Muscle layer of duodenum (tissue), 2 donors: ENCODE measurements around the gene DOCK2.

Experiments
- H3K27ac ChIP-seq: one replicate; pipeline ENCODE4 v1.7.0; 2013; ENCODE audit warnings: mild to moderate bottlenecking, low read length
- H3K27me3 ChIP-seq: one replicate; pipeline ENCODE4 v1.7.0; 2013; ENCODE audit warnings: low read depth, mild to moderate bottlenecking, control low read depth, low read length
- H3K36me3 ChIP-seq, 2 donors: one replicate each; pipeline ENCODE4 v1.7.0; 2013; ENCODE audit warnings: low read length in 2 of 2, control low read depth in 1 of 2, mild to moderate bottlenecking in 1 of 2; ENCODE audit not compliant: insufficient read depth in 2 of 2, control insufficient read depth in 1 of 2
- H3K4me1 ChIP-seq, 2 donors: one replicate each; pipeline ENCODE4 v1.7.0; 2013; ENCODE audit warnings: low read length in 2 of 2, mild to moderate bottlenecking in 2 of 2, control low read depth in 1 of 2, moderate library complexity in 1 of 2; ENCODE audit not compliant: insufficient read depth in 2 of 2, control insufficient read depth in 1 of 2
- H3K4me3 ChIP-seq, 2 donors: one replicate each; pipeline ENCODE4 v1.7.0; 2013; ENCODE audit warnings: low read length in 2 of 2, low read depth in 1 of 2, mild to moderate bottlenecking in 1 of 2
- H3K9me3 ChIP-seq, 2 donors: one replicate each; pipeline ENCODE4 v1.7.0; 2013; ENCODE audit warnings: low read length in 2 of 2, control low read depth in 1 of 2, mild to moderate bottlenecking in 1 of 2; ENCODE audit not compliant: control insufficient read depth in 1 of 2
- donor health status: healthy.

DOCK2 gene

GRCh38 chr5:170038241-170038640 is 401.2 kb downstream of the DOCK2 start:
- H3K4me3 ChIP-seq = no peak overlapping the region
- no peak overlapping the region for H3K27ac ChIP-seq
- no peaks in the 10 kb centered on the region for H3K27me3 ChIP-seq
- H3K4me1 ChIP-seq = no peaks in the 10 kb centered on the region
- no peaks in the 10 kb centered on the region for H3K9me3 ChIP-seq
- H3K36me3 ChIP-seq = peaks cover 0 to 8% of the 10 kb centered on the region in 2 donors

GRCh38 chr5:170039830-170040229 is 402.8 kb downstream of the DOCK2 start:
- Histone ChIP-seq H3K27me3 (no peaks in the 10 kb centered on the region), H3K9me3 (no peaks in the 10 kb centered on the region), H3K27ac (no peak overlapping the region), H3K4me3 (no peak overlapping the region), H3K36me3 (peaks cover 0 to 11% of the 10 kb centered on the region in 2 donors), H3K4me1 (no peaks in the 10 kb centered on the region)

DNA sequence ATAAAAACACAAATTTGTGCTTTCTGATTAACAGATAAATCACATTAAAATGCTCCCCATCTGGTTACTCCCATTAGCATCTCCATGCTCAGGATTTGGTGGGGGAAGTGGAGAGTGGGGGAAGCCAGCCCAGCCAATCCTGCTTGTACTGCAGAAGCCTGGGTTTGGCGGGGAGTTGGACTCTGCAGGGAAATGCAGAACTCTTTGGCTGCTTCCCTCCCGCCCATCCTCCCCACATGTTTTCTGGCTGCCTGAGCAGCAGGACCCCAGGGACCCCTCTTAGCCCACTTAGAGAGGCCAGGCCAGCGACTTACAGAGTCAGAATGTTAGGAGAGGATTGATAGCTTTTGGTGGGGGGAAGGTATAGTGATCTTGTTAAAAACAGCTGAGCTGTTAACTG is 409.2 kb downstream of the DOCK2 start:
- no peaks in the 10 kb centered on the region for H3K4me1 ChIP-seq
- peaks cover 4 to 15% of the 10 kb centered on the region in 2 donors for H3K36me3 ChIP-seq
- H3K4me3 ChIP-seq = no peak overlapping the region
- H3K27me3 ChIP-seq = no peaks in the 10 kb centered on the region
- H3K27ac ChIP-seq = no peak overlapping the region
- H3K9me3 ChIP-seq = no peaks in the 10 kb centered on the region

GRCh38 chr5:170049713-170050112 is 412.6 kb downstream of the DOCK2 start:
- Histone ChIP-seq H3K27ac (no peak overlapping the region), H3K4me1 (no peaks in the 10 kb centered on the region), H3K27me3 (no peaks in the 10 kb centered on the region), H3K36me3 (peaks cover 4 to 9% of the 10 kb centered on the region in 2 donors), H3K4me3 (no peak overlapping the region), H3K9me3 (no peaks in the 10 kb centered on the region)

DNA sequence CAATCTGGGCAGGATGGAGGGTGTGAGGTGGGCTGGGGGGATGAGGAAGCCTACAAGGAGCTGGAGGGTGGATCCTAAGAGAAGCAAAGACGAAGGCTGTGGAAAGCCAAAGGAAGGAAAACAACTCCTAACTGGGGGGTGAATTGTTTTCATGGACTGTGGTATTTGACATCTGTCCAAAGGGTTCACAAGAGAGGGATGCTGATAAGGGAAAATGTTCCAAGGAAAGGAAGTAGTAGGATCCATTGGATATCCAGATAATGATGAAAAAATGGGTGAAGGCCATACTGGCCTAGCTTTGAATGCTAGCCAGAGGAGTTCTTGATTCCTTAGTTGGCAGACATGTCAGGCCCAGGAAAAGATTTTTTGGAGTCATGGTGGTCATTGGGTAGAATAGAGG is 416.8 kb downstream of the DOCK2 start:
- H3K27ac ChIP-seq = no peak overlapping the region
- H3K4me1 ChIP-seq = no peaks in the 10 kb centered on the region
- no peaks in the 10 kb centered on the region for H3K27me3 ChIP-seq
- H3K4me3 ChIP-seq = no peak overlapping the region
- peaks cover 0 to 3% of the 10 kb centered on the region in 2 donors for H3K36me3 ChIP-seq
- no peaks in the 10 kb centered on the region for H3K9me3 ChIP-seq

DNA sequence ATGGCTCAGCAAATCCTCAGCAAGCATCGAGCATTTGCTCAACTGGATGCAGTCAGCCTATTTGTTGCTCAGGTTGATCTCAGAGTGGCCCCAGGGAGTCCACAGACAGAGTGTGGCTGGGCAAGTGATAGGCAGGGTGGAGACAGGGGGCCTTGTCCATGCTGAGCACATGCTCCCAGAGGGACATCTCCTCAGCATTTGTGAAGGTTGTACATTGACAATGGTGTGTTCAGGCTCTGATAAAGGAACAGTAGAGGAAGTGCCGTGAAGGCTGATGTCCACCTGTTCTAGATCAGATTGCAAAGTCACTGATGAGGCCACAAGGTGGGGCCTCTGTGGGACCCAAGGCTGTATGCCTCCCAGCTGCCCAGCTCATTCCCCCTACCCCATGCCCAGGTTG is 418.5 kb downstream of the DOCK2 start:
- Histone ChIP-seq H3K27ac (no peak overlapping the region), H3K36me3 (no peaks in the 10 kb centered on the region), H3K27me3 (no peaks in the 10 kb centered on the region), H3K4me3 (no peak overlapping the region), H3K4me1 (no peaks in the 10 kb centered on the region), H3K9me3 (no peaks in the 10 kb centered on the region)

GRCh38 chr5:170056561-170057267 is 419.6 kb downstream of the DOCK2 start:
- H3K4me3 ChIP-seq = no peak overlapping the region
- no peaks in the 10 kb centered on the region for H3K36me3 ChIP-seq
- no peaks in the 10 kb centered on the region for H3K9me3 ChIP-seq
- H3K27ac ChIP-seq = no peak overlapping the region
- H3K4me1 ChIP-seq = no peaks in the 10 kb centered on the region
- no peaks in the 10 kb centered on the region for H3K27me3 ChIP-seq

- no peak overlapping the region for H3K27ac ChIP-seq
- H3K4me1 ChIP-seq = no peaks in the 10 kb centered on the region
- no peaks in the 10 kb centered on the region for H3K9me3 ChIP-seq
- no peaks in the 10 kb centered on the region for H3K27me3 ChIP-seq
- no peak overlapping the region for H3K4me3 ChIP-seq
- H3K36me3 ChIP-seq = no peaks in the 10 kb centered on the region
These were observed 420.2 kb downstream of the DOCK2 start for GRCh38 chr5:170057311-170057710.

- Histone ChIP-seq H3K36me3 (no peaks in the 10 kb centered on the region), H3K27me3 (no peaks in the 10 kb centered on the region), H3K27ac (no peak overlapping the region), H3K4me1 (no peaks in the 10 kb centered on the region), H3K4me3 (no peak overlapping the region), H3K9me3 (no peaks in the 10 kb centered on the region)
These were observed 422.1 kb downstream of the DOCK2 start for GRCh38 chr5:170059221-170059620.

GRCh38 chr5:170067152-170067551 is 430.1 kb downstream of the DOCK2 start:
- no peak overlapping the region for H3K4me3 ChIP-seq
- no peaks in the 10 kb centered on the region for H3K9me3 ChIP-seq
- H3K4me1 ChIP-seq = no peaks in the 10 kb centered on the region
- H3K27me3 ChIP-seq = no peaks in the 10 kb centered on the region
- H3K27ac ChIP-seq = no peak overlapping the region
- H3K36me3 ChIP-seq = no peaks in the 10 kb centered on the region

- H3K4me3 ChIP-seq = no peak overlapping the region
- H3K9me3 ChIP-seq = no peaks in the 10 kb centered on the region
- H3K36me3 ChIP-seq = no peaks in the 10 kb centered on the region
- no peaks in the 10 kb centered on the region for H3K27me3 ChIP-seq
- no peaks in the 10 kb centered on the region for H3K4me1 ChIP-seq
- no peak overlapping the region for H3K27ac ChIP-seq
These were observed 430.6 kb downstream of the DOCK2 start for GRCh38 chr5:170067574-170068170.

GRCh38 chr5:170069512-170069911 is 432.4 kb downstream of the DOCK2 start:
- no peaks in the 10 kb centered on the region for H3K36me3 ChIP-seq
- no peaks in the 10 kb centered on the region for H3K4me1 ChIP-seq
- H3K27ac ChIP-seq = no peak overlapping the region
- no peaks in the 10 kb centered on the region for H3K9me3 ChIP-seq
- H3K4me3 ChIP-seq = no peak overlapping the region
- H3K27me3 ChIP-seq = no peaks in the 10 kb centered on the region
